Measurements from ENCODE around the gene ARRB2. TPM values are rescaled to one million over a fixed set of nuclear protein-coding genes. Genes with fewer than 3 reads are reported as not detected.

Gene ARRB2
- total and polyA plus RNA-seq, 2 of the 4 experiments (the other 2 are of a cell fraction) = 3.9 to 10.6 TPM

DNA sequence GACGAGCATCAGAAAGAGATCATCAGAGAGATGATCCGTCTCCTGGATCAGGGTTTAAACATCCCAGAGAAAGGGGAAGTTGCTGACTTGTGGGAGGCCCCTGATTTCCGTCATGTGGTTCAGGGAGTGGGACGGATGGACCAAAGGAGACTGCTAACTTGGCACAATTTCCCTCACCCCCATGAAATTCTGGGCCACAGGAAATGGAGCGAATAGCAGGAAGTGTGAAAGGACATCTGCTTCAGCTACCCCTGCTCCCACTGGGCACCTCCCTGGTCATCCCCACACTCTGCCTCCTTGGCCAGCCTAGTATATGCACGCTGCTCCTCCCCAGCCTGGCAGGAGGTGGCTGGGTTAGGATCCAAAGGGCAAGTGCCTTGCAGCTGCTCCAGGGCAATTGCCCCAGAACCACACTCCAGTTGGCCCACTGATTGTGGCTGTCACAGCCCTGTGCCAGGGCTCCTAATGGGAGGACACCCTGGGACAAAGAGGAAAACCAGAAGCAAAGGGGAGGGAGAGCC, 1.3 kb downstream of the ARRB2 start:
- H2AK5ac ChIP-seq (ENCODE audit: low read depth, low read length) = peak overlapping the region; percentile 25; the same call in 1 of the 2 replicates
- no peak overlapping the region for H3K9ac ChIP-seq (ENCODE audit: low read depth, low read length)
- no peaks in the 10 kb centered on the region for H3K27me3 ChIP-seq (ENCODE audit: control insufficient read depth, insufficient read depth, low read length)
- no peak overlapping the region for H2BK20ac ChIP-seq (ENCODE audit: low read depth, low read length)
- no TSS peak for BruUV-seq (replicated peaks)
- H3K36me3 ChIP-seq (ENCODE audit: control insufficient read depth, insufficient read depth, low read length) = no peaks in the 10 kb centered on the region
- H3K56ac ChIP-seq (ENCODE audit: extremely low read depth, insufficient read depth, low read length) = no peak overlapping the region
- no peak overlapping the region for H4K91ac ChIP-seq (ENCODE audit: insufficient read depth, low read depth, low read length)
- peaks cover 3% of the 10 kb centered on the region in 2 experiments; a peak in 3 of 4 replicates for H3K79me1 ChIP-seq (ENCODE audit: low read depth in 1 of 2, low read length in 2 of 2)
- 0 out of 2 replicates have a peak, but pooled peaks cover 4% of the 10 kb centered on the region for H3K9me1 ChIP-seq (ENCODE audit: insufficient read depth, low read length)
- H4K8ac ChIP-seq (ENCODE audit: low read depth in 2 of 2, low read length in 2 of 2) = no peak overlapping the region
- no peak overlapping the region for H3K4ac ChIP-seq (ENCODE audit: low read depth, low read length)
- no peak overlapping the region for H2BK15ac ChIP-seq (ENCODE audit: low read depth, low read length)
- DNase-seq (no peak), ATAC-seq (ENCODE audit: low read depth) (no peak)
- H2BK120ac ChIP-seq (ENCODE audit: low read depth, low read length) = no peak overlapping the region
- no peak overlapping the region for H3K4me2 ChIP-seq (ENCODE audit: low read depth, low read length)
- intact Hi-C loops (cut with micrococcal nuclease) = no loop called here
- H3K4me3 ChIP-seq (ENCODE audit: insufficient read depth, low read depth, low read length) = no peak overlapping the region
- in situ Hi-C loops (cut with MboI; ENCODE audit: low sequenced_read_pairs) = loop anchor here (10.0 kb wide), 1 partner anchor 173 kb away; no protein-coding TSS in a partner anchor
- CTCF ChIA-PET = interaction anchor here (0.5 kb wide), 1 partner anchor 324 kb away, joined by 5 read pairs; no protein-coding TSS in a partner anchor
- TF ChIP-seq CEBPB (IDR thresholded peaks at IDR 0.05; ENCODE audit: low read depth, low read length) (no peak), RAD21 (IDR thresholded peaks at IDR 0.05; ENCODE audit: low read length) (no peak), RCOR1 (IDR thresholded peaks at IDR 0.05; ENCODE audit: insufficient replicate concordance, low read length) (no peak), BHLHE40 (IDR thresholded peaks at IDR 0.05; ENCODE audit: low read depth, low read length) (no peak), RFX5 (IDR thresholded peaks at IDR 0.05; ENCODE audit: low read depth, low read length) (no peak), MAFK (IDR thresholded peaks at IDR 0.05; ENCODE audit: low read depth, low read length) (no peak), POLR2A (IDR thresholded peaks at IDR 0.05; ENCODE audit: low read depth, low read length) (no peak), SMC3 (IDR thresholded peaks at IDR 0.05; ENCODE audit: low read depth, low read length) (no peak), CHD1 (IDR thresholded peaks at IDR 0.05; ENCODE audit: low read depth, low read length) (no peak), FOS (IDR thresholded peaks at IDR 0.05; ENCODE audit: low read depth, low read length) (no peak), MAZ (IDR thresholded peaks at IDR 0.05; ENCODE audit: borderline replicate concordance, low read depth, low read length) (no peak), CTCF (conservative IDR thresholded peaks at IDR 0.05; ENCODE audit: low read depth, low read length) (no peak), MXI1 (IDR thresholded peaks at IDR 0.05; ENCODE audit: borderline replicate concordance, low read depth, low read length) (no peak), NFE2L2 (IDR thresholded peaks at IDR 0.05; ENCODE audit: low read depth, low read length) (no peak)
- TF ChIP-seq, protein P1, sequence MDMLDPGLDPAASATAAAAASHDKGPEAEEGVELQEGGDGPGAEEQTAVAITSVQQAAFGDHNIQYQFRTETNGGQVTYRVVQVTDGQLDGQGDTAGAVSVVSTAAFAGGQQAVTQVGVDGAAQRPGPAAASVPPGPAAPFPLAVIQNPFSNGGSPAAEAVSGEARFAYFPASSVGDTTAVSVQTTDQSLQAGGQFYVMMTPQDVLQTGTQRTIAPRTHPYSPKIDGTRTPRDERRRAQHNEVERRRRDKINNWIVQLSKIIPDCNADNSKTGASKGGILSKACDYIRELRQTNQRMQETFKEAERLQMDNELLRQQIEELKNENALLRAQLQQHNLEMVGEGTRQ (IDR thresholded peaks at IDR 0.05; ENCODE audit: low read depth, low read length) = no peak
- TF ChIP-seq, protein P2, sequence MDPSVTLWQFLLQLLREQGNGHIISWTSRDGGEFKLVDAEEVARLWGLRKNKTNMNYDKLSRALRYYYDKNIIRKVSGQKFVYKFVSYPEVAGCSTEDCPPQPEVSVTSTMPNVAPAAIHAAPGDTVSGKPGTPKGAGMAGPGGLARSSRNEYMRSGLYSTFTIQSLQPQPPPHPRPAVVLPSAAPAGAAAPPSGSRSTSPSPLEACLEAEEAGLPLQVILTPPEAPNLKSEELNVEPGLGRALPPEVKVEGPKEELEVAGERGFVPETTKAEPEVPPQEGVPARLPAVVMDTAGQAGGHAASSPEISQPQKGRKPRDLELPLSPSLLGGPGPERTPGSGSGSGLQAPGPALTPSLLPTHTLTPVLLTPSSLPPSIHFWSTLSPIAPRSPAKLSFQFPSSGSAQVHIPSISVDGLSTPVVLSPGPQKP (IDR thresholded peaks at IDR 0.05; ENCODE audit: borderline replicate concordance, low read depth, low read length) = no peak
- no peak overlapping the region for H3K18ac ChIP-seq (ENCODE audit: low read depth, low read length)
- dilution Hi-C loops (cut with HindIII; ENCODE audit: low sequenced_read_pairs, unreplicated experiment) = no loop called here
- POLR2A ChIA-PET (ENCODE audit: unreplicated experiment) = no interaction called here
- H3K14ac ChIP-seq (replicated peaks; ENCODE audit: low read depth, low read length) = no peak overlapping the region
- peaks cover 4% of the 10 kb centered on the region; the same call in 1 of the 2 replicates for H4K20me1 ChIP-seq (ENCODE audit: insufficient read depth, low read length)
- H2AK9ac ChIP-seq (replicated peaks; ENCODE audit: low read depth, low read length, poor library complexity) = peak overlapping the region; percentile 70
- H2AFZ ChIP-seq (replicated peaks; ENCODE audit: low read length, poor library complexity) = no peak overlapping the region
- no peak overlapping the region for H2BK5ac ChIP-seq (ENCODE audit: low read depth, low read length, poor library complexity, severe bottlenecking)
- H3K27ac ChIP-seq (ENCODE audit: insufficient read depth, low read length) = no peak overlapping the region
- no CpG with 5 or more reads among the region's 6 CpGs for WGBS, 2 experiments (ENCODE audit: extremely low coverage in 2 of 2, insufficient read length in 1 of 2)
- no peaks in the 10 kb centered on the region for H3K9me3 ChIP-seq (ENCODE audit: control insufficient read depth, insufficient read depth, low read length)
- no peak overlapping the region for H4K5ac ChIP-seq (ENCODE audit: low read depth, low read length)
- H3K4me1 ChIP-seq (ENCODE audit: control insufficient read depth, insufficient read depth, low read length) = peaks cover 7% of the 10 kb centered on the region; the same call in 1 of the 2 replicates
- H3K23ac ChIP-seq (ENCODE audit: low read depth, low read length) = no peak overlapping the region
